A549 treated with AZD2906 at 1 μM for 4 hours (cell line): ENCODE measurements around the gene SPTBN5. TPM values are rescaled to one million over a fixed set of nuclear protein-coding genes. Genes with fewer than 3 reads are reported as not detected.

Experiments
- total RNA-seq: library from RNA; stranded (reverse); fragments of 200-300 nt; extraction: Qiagen RNA extraction; gene quantifications from 5 replicates; pipeline ENCODE4 v1.2.3, GENCODE V29; 2022

The SPTBN5 gene
- total RNA-seq = 0.10 to 0.25 TPM (median 0.17 TPM) in 5 replicates

DNA sequence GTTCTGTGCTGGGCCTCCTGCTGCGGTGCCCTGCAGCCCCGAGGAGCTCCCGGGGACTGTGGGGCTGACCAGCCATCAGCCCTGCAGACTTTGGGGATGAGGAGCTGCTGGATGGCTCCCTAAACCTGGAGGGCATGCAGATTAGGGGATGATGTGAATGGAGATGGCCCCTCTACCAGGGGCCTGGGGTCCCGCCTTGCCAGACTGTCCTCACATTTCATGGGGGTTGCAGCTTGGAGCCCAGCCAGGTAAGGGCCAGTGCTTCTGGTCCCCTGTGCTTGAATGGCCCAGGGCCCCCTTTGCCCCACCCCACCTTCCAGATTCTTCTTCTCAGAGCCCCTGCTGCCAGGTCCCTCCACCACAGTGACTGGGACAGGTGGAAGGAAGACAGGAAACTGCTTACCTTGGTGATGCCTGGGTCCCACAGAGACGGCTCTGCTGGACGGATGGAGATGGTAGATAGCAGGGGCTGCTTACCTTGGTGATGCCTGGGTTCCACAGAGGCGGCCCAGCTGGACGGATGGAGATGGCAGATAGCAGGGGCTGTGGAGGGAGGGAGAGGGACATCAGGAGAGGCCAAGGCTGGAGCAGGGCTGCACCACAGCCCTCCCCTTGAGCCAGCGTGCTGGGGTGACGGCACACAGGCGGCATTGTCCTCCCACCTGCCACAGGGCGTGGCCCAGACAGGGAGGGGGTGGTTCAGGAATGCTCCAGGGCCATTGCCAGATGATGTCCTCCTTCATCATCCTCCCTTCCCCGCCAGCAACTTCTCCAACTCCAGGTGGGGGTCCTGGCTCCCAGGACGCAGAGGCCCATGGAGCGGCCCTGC is at the start of gene SPTBN5:
SPTBN5 (minus strand) TSS at position 632 of the 829 bp plus-strand sequence; CDS start at position 76, 556 bp downstream.

DNA sequence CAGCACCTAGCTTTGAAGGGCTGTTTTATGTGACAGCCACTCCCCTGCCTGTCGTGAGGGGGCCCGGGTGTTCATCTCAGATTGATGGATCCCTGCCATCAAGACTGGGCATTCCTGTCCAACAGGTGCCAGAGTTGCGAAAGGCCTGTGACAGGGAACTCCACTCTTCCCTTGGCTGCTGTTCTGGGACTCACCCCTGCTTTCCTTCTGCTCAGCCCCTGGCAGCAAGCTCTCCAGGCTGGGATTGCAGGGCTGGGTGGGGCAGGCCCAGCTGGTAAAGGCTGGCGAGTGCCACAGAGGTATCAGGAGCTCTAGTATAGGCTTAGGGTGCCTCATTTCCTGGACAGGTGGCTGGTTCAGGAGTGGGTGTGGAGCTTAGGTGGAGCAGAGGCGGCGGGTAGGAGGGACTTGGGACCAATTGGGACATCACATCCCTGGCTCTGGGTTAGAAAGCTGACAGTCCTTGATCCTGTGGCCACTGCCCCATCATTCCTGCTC is 55.4 kb downstream of the SPTBN5 start, which contains the start of gene PLA2G4B:
PLA2G4B (plus strand) TSS at position 448 of the 498 bp plus-strand sequence. CDS start 67 bp downstream, outside the sequence.

DNA sequence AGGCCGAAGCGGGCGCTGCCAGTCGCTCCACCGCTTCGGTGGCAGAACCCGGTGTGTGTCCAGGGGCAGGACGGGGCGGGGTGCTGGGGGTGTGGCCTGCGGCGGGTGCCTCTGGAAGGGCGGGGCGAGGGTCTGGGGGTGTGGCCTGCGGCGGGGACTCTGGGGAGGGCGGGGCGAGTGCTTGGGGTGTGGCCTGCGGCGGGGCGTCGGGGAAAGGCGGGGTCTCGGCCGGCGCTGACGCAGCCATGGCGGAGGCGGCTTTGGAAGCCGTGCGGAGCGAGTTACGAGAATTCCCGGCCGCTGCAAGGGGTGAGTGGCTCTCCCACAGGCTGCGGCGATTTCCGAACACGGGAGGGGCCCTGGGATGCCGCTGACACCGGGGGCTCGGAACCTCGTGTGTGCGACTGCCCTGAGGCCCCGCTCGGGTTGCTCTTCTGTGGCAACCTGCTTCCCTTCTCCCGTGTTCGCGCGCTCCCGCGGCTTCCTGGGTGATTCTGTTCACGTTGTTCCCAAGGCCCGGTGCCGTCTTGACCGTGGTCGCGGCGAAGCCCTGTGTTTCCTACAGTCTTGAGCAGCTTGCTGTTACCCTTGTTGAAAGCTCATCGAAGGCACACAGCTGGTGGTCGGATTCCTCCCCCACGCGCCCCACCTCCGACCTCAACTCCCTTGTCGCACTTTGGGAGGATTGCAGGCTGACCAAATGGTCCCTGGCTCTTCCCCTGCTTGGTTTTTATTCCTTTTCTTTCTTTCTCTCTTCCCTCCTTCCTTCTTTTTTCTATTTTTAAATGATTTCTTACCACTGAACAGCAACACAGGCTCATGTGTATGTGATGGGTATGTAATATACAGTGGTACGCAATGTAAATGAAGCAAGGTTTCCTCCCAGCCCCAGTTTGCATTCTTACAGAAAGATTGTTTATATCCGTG is 65.7 kb downstream of the SPTBN5 start, which contains the start of gene JMJD7:
JMJD7 (plus strand) TSS at position 213 of the 927 bp plus-strand sequence; CDS start at position 246, 33 bp downstream.

Other genes starting within 250 kb of the SPTBN5 start
- gene MGA, start 233.6 kb downstream of the SPTBN5 start, total RNA-seq = 5.7 to 7.9 TPM (median 6.1 TPM) in 5 replicates
- 3.0 to 4.9 TPM (median 3.7 TPM) in 5 replicates for gene MAPKBP1, start 119.6 kb downstream of the SPTBN5 start, total RNA-seq
- 2.7 to 3.4 TPM (median 3.0 TPM) in 5 replicates for gene JMJD7, start 66.0 kb downstream of the SPTBN5 start, total RNA-seq
- gene PLA2G4B, start 55.2 kb downstream of the SPTBN5 start, total RNA-seq = 1.2 to 2.1 TPM (median 1.6 TPM) in 5 replicates
- gene EHD4, start 78.5 kb upstream of the SPTBN5 start, total RNA-seq = 10.3 to 12.7 TPM (median 11.4 TPM) in 5 replicates
- 0.06 TPM in 1 of 5 replicates, not detected in the others for gene PLA2G4E, start 127.0 kb upstream of the SPTBN5 start, total RNA-seq
- gene PLA2G4D, start 200.5 kb upstream of the SPTBN5 start, total RNA-seq = not detected in 5 replicates